HEK293 (cell line): Measurements from ENCODE around the gene TLCD3A.

Experiments
- CTCF ChIP-seq: fragments of 450-650 bp; formaldehyde crosslinking; IDR thresholded peaks from 2 replicates; pipeline ENCODE4 v1.5.1; 2016; ENCODE audit warnings: missing biosample characterization, missing genetic modification characterization
- PBX3 ChIP-seq: sonication (generic); formaldehyde crosslinking; IDR thresholded peaks from 2 replicates; pipeline ENCODE4 v1.8.1; 2022; ENCODE audit warnings: mild to moderate bottlenecking, moderate library complexity, missing genetic modification reagents
- ZNF133 ChIP-seq: fragments of 450-650 bp; formaldehyde crosslinking; IDR thresholded peaks from 2 replicates; pipeline ENCODE4 v1.5.1; 2016; ENCODE audit warnings: missing biosample characterization, missing genetic modification characterization
- ZNF211 ChIP-seq: fragments of 450-650 bp; formaldehyde crosslinking; IDR thresholded peaks from 2 replicates; pipeline ENCODE4 v1.5.1; 2016; ENCODE audit warnings: low read depth, missing biosample characterization, missing genetic modification characterization
- ZNF24 ChIP-seq: fragments of 450-650 bp; formaldehyde crosslinking; IDR thresholded peaks from 2 replicates; pipeline ENCODE4 v1.5.1; 2016; ENCODE audit warnings: missing biosample characterization, missing genetic modification characterization
- ZNF76 ChIP-seq: fragments of 450-650 bp; formaldehyde crosslinking; IDR thresholded peaks from 2 replicates; pipeline ENCODE4; 2016; ENCODE audit warnings: low read depth, missing biosample characterization, missing genetic modification characterization, borderline replicate concordance

GRCh38 chr17:696369-696768 lies 36.0 kb upstream of the TLCD3A start:
- TF ChIP-seq CTCF (tag by site-specific recombination), result no peak
- TF ChIP-seq PBX3 (CRISPR knock-in tag), result no peak
- TF ChIP-seq ZNF24 (tag by site-specific recombination), result no peak
- TF ChIP-seq ZNF76 (tag by site-specific recombination), result no peak
- TF ChIP-seq ZNF133, result no peak
- no peak for TF ChIP-seq ZNF211
